HG03039 (cell line): ENCODE data around the gene KLHL8.

Source experiments
- ATAC-seq: cut with Tn5 transposase; IDR thresholded peaks from one replicate; pipeline ENCODE4 v1.9.1; 2021; ENCODE audit warnings: mild to moderate bottlenecking, moderate library complexity; ENCODE audit not compliant: unreplicated experiment

KLHL8 gene

DNA sequence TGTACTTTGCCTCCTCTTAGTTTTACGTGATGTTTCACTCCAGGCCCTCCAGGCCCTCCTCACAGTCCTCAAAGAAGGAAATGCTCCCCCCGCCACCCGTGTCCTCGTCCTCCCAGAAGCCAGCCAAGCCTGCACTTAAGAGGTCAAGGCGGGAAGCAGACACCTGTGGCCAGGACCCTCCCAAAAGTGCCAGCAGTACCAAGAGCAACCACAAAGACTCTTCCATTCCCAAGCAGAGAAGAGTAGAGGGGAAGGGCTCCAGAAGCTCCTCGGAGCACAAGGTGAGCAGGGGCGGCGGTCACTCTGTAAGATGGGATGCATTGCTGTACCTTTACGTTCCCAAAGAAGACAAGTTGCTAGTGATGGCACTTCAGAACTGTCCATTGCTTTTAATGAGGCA lies 94.4 kb downstream of the KLHL8 start:
- ATAC-seq = no peak

DNA sequence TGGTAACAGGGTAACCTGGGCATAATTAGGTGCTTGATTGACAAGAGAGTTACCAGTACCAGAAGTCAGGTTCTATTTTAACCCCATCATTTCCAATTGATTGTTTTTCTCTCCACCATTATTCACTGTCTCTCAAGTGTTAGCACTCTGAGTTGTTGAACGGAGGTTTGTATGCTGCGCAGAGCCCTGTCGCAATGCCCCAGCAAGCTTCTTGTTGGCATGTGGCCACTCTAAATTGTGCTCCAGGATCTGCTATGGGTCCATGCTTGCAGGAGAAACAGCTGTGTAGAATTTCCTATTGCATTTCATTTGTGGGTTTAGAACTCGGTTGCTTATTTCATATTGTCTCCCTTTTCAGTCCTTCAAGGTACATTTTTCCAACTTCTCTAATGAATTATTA lies 98.2 kb downstream of the KLHL8 start:
- no peak for ATAC-seq

DNA sequence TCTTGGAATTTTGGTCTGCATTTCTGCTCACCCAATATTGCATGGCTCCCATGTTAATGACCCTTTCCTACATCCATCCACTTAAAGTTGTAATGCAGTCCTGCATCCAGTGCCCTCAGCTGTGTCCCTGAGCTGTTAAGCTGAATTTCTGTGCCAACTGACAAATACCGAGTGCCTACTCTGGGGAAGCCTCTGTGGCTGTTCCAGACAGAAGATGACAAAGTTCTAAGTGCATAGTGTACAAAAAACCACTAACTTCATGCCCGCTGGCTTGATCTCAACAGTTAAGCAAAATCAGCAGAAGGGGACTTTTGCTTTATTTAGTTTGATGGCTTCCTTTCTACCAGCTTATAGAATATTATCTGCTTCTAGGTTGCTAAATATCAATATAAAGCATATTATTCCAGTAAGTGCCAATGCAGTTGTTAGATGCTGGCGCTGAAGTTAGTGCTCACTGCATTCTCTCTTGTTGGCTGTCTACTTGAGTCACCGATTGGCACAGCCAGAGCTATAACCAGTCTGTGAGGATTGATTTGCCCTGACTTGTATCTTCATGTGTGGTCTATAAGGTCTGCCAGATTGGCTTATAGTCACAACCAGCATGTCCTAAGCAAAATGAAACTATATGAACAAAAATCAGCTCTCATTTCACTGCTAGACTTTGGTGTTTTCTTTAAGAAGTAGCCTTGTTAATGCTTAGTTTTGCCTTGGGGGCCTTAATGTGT lies 98.9 kb downstream of the KLHL8 start:
- no peak for ATAC-seq

DNA sequence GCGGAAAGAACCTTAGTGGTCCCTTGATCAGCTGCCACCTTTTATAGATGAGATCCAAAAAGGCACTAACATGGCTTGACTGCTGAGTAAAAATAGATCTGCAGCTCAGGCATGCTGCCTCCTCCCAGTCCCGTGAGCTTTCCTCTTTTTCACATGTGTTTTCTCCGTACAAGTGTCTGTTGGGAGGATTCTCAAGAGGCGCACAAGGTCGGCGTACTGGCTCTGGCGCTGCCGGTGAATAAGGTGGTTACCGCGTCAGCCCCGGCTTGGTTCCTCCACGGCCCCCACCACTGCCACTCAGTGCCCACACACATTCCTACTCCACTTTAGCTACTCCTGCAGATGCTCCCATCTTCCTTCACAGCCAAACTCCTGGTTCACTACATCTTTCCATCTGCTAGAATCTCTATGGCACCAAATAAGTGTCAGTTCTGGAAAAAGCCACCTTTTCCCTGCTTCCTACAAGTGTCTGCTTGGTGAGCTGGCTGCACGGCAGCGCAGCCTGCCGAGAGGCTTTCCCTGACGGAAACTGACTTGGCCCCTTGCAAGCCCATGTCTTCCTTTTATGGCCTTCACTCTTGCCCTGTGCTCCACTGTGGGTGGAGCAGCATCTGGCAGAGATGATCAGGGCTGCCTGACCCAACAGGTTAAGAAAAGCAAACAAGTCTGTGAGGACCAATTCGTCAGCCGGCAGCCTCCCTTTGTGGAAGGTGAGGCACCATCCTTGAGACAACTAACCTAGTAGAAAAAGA lies 99.8 kb downstream of the KLHL8 start:
- ATAC-seq = no peak

DNA sequence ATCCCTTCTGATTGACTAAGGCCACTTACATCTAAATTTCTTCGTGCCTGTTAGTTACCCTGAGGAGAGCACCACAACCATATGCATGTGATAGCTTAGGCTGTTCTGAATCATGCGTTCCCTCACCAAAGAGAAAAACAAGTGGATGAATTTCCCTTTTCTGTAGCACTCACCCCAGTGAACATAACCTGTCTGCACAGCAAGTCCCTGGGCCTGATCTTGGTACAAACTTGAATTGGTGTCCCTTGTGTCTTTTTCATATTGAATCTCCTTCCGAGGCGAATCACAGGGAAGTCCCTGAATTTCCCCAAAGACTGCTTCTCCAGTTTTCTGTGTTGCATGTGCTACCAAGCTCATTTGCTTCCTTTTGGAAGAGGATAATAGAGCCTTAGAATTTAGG lies 100.4 kb downstream of the KLHL8 start:
- no peak for ATAC-seq

DNA sequence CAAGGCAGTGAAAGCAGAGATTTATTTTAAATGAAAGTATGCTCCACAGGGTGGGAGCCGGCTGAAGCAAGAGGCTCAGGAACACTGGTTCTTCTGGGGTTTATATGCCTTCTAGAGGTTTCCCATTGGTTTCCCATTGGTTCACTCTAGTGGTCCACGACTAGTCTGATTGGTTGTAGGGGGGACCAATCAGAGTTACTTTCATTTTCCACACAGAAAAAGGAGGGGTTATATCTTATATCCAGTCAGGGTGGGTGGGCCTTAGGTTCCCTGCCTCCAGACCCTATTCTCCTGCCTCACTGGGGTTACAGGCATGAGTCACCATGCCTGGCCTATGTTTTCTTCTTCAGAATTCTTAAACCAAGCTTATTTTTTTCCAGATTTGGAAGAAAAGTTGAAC lies 101.6 kb downstream of the KLHL8 start:
- ATAC-seq = no peak

DNA sequence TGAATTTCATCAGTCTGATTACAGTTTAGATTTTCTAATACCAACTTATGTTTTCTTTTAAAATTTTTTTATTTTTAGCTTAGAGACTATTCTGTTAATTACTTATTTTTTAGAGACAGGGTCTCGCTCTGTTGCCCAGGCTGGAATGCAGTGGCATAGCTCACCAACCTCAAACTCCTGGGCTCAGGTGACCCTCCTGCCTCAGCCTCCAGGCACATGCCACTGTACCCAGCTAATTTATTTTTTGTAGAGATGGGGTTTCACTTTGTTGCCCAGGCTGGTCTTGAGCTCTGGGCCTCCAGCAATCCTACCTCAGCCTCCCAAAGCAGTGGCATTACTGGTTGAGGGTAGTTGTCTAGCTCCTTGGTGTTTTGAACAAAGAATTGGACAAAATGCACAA lies 102.0 kb downstream of the KLHL8 start:
- ATAC-seq = no peak

DNA sequence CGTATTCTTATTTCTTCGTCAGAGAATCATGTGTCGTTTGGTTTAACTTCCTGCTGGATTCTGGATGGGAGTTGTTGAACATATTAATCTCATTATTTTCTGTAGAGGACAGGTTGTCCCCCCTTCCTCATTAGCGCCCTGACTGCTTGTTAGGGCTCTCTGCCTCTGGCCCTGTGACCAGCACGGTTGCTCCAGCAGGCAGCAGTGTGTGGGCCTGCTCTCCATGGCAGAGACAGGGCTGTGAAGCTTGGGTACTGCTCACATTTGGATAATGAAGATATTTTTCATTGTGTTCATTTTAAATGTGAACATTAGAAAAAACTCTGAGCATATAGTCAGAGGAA lies 102.7 kb downstream of the KLHL8 start:
- no peak for ATAC-seq

DNA sequence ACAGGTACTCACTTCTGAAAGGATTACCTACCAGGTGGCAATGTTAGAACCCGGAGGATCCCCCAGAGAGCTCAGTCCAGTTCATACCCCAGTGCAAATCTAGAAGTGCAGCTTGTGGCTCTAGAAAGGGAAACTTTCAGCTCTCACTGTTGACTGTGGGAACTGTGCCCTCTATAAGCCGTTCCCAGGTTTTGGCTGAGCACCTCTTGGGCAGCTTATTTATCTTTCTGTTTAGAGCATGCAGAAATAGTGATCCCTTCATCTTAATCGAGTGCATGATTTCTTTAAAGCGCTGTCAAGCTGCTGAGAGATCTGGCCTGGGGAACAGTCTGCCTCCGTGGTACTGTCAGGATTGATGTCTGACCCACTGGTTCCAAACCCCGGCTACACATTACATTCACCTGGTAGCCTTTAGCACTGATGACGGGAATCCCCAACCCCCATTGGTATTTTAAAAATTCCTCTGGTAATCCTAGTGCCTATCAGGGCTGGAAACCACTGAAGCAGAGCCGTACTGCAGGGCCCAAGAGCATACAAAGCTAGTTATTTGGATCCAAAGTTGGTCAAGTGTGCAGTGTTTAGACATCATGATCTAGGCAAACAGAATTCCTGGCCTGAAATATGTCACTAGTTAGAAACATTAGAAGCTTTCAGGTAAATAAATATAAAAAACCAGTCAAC lies 103.2 kb downstream of the KLHL8 start:
- ATAC-seq = no peak

DNA sequence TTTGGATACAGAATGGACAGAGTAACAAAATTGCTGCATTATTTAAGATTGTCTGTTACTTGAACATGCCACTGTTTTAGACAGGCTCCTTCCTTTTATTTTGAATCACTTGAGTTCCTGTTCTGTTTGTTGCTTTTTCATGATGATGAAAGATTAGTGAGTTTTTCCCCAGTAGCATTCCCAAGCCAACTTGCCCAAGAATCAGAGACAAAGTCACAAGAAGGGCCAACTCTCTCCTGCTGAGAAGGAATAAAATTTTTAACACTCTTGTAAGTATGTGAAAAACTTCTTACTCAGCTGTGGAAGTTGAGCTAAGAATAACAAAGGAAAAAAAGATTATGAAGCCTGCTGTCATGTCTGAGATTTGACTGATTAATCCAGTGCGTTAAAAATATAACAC lies 104.2 kb downstream of the KLHL8 start:
- no peak for ATAC-seq

DNA sequence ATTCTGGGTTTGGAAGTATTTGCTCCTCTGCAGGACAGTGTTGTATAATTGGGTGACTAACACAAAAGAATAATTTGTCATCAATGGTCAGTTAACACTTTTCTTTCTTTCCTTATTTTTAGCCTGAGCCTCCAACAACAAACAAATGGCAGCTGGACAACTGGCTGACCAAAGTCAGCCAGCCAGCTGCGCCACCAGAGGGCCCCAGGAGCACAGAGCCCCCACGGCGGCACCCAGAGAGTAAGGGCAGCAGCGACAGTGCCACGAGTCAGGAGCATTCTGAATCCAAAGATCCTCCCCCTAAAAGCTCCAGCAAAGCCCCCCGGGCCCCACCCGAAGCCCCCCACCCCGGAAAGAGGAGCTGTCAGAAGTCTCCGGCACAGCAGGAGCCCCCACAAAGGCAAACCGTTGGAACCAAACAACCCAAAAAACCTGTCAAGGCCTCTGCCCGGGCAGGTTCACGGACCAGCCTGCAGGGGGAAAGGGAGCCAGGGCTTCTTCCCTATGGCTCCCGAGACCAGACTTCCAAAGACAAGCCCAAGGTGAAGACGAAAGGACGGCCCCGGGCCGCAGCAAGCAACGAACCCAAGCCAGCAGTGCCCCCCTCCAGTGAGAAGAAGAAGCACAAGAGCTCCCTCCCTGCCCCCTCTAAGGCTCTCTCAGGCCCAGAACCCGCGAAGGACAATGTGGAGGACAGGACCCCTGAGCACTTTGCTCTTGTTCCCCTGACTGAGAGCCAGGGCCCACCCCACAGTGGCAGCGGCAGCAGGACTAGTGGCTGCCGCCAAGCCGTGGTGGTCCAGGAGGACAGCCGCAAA lies 106.0 kb downstream of the KLHL8 start:
- ATAC-seq = no peak

DNA sequence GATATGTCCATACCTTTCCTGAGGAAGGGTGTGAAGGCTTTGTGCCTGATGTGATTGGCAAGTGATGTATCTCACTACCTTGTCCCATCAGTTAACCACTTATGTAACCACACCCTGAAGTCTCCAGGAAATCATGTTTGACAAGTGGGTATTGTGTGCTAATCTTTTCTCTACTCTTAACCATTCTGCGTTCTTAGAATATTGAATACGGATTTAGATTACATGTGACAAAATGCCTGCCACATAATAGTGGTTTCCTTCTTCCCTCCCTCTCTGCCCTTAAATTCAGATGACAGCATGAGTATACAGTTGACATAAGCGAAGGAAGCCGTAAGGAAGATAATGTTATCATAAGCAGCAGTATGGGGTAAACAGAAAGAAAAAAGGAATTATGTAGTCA lies 108.4 kb downstream of the KLHL8 start:
- ATAC-seq = no peak
